Suprapubic skin (tissue), 3 donors: ENCODE data around the gene RHOB.

Experiments
- CTCF ChIP-seq, 2 donors: fragments of 200-600 bp in 1 of 2; fragments of 450-650 bp in 1 of 2; sonication (generic) in 1 of 2; IDR thresholded peaks; one replicate each; pipeline ENCODE4 v1.5.1; 2016 to 2019; ENCODE audit warnings: antibody characterized with exemption in 2 of 2, mild to moderate bottlenecking in 1 of 2, moderate library complexity in 1 of 2
- EP300 ChIP-seq: sonication (generic); formaldehyde crosslinking; IDR thresholded peaks from one replicate; pipeline ENCODE4 v1.6.1; 2017; ENCODE audit warnings: antibody characterized with exemption
- POLR2A ChIP-seq, 2 donors: fragments of 450-650 bp; IDR thresholded peaks; one replicate each; pipeline ENCODE4 v1.6.1; 2017; ENCODE audit warnings: antibody characterized with exemption in 2 of 2, mild to moderate bottlenecking in 2 of 2, moderate library complexity in 2 of 2

- TF ChIP-seq POLR2A (IDR thresholded peaks at IDR 0.05) (no peak), CTCF (IDR thresholded peaks at IDR 0.05) (no peak), EP300 (no peak)
Observed at GRCh38 chr2:20469595-20469994, 22.7 kb downstream of the RHOB start.
